Measurements from ENCODE around the gene KRT16.

Gene KRT16

DNA sequence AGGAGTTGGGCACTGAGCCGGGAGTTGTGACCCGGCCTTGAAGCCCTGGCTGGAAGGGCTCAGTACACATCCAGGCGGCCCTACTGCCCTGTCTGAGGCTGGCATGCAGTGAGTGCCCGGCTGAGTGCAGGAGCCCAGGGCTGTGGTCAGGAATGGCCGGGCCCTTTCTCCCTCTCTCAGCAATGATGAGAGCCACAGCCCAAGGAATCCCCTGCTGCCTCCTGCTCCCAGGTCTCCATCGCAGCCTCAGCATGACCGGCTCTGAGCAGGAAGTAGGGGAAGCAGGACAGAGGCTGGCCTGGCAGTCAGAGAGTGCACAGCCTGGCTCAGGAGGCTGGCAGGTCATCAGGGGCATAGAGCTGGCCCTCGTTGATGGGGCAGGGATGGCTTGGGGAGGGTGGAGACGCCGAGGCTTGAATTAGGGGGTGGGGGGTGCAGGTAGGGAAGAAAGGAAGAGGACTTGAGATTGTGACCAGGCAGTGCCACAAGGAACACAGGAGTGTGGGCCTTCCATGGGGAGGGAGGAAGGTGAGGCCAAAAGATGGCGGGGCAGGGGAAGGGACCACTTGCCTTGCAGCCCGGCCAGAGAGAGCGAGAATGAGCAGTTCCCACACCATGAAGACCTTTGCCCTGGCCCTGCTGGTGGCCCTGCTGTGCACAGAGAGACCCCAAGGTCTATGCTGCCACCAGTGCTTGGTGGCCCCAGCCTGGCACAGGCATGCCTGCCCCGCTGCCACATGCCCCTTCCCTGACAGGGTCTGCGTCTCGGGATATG, 43.9 kb upstream of the KRT16 start:
- Mint-ChIP-seq H3K4me1 (peaks cover 30% of the 10 kb centered on the region), H3K36me3 (ENCODE audit: low read depth) (no peaks in the 10 kb centered on the region), H3K9me3 (no peaks in the 10 kb centered on the region), H3K4me3 (no peak overlapping the region), H3K27ac (peak overlapping the region; percentile 85 to 92 (median 89)), H3K27me3 (ENCODE audit: low read depth) (peaks cover 9% of the 10 kb centered on the region)
- TF ChIP-seq CTCF (IDR thresholded peaks at IDR 0.05; ENCODE audit: unreplicated experiment in 3 of 3) = no peak

DNA sequence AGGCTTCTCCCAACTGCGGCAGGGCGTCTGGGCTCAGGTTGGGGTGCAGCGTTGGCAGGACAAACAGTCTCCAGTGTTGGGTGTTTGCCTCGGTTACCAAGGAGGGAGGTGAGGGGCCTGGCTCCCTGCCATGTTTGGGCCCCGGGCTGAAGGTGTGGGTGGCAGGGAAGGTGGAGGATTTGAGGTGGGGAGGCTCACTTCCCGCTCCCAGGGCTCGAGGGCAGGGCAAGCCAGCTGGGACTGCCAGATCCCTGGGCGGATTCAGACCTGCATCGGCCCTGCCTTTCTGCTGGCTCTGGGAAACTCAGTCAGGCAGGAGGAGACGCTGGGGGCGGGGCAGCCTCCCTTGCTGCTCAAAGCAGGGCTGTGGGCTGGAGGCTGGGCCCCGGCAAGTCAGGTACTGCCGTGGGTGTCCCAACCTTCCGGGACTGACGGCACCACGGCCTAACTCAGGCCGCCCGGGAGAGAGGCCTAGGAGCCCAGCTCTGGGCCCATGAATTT, 43.1 kb upstream of the KRT16 start:
- H3K36me3 Mint-ChIP-seq (ENCODE audit: low read depth) = no peaks in the 10 kb centered on the region
- H3K4me1 Mint-ChIP-seq = peaks cover 30% of the 10 kb centered on the region
- H3K27ac Mint-ChIP-seq = peak overlapping the region; percentile 85 to 92 (median 89)
- H3K27me3 Mint-ChIP-seq (ENCODE audit: low read depth) = peaks cover 9% of the 10 kb centered on the region
- no peaks in the 10 kb centered on the region for H3K9me3 Mint-ChIP-seq
- no peak for TF ChIP-seq CTCF (IDR thresholded peaks at IDR 0.05; ENCODE audit: unreplicated experiment in 3 of 3)
- H3K4me3 Mint-ChIP-seq = no peak overlapping the region

GRCh38 chr17:41654678-41655607, 42.4 kb upstream of the KRT16 start:
- H3K27ac Mint-ChIP-seq = peak overlapping the region; percentile 85 to 92 (median 89)
- no peak for TF ChIP-seq CTCF (IDR thresholded peaks at IDR 0.05; ENCODE audit: unreplicated experiment in 3 of 3)
- H3K4me3 Mint-ChIP-seq = peak overlapping the region in 1 of 3 experiments; percentile 25
- peaks cover 28% of the 10 kb centered on the region for H3K4me1 Mint-ChIP-seq
- no peaks in the 10 kb centered on the region for H3K36me3 Mint-ChIP-seq (ENCODE audit: low read depth)
- peaks cover 9% of the 10 kb centered on the region for H3K27me3 Mint-ChIP-seq (ENCODE audit: low read depth)
- no peaks in the 10 kb centered on the region for H3K9me3 Mint-ChIP-seq

- Mint-ChIP-seq H3K9me3 (no peaks in the 10 kb centered on the region), H3K4me3 (no peak overlapping the region), H3K27ac (peak overlapping the region in 2 of 3 experiments; percentile 74 to 89), H3K4me1 (peaks cover 20% of the 10 kb centered on the region), H3K36me3 (ENCODE audit: low read depth) (no peaks in the 10 kb centered on the region), H3K27me3 (ENCODE audit: low read depth) (peaks cover 4% of the 10 kb centered on the region)
- TF ChIP-seq CTCF (IDR thresholded peaks at IDR 0.05; ENCODE audit: unreplicated experiment in 3 of 3) = no peak
Observed at GRCh38 chr17:41653892-41654677, 41.5 kb upstream of the KRT16 start.

GRCh38 chr17:41653421-41653820, 40.9 kb upstream of the KRT16 start:
- no peaks in the 10 kb centered on the region for H3K9me3 Mint-ChIP-seq
- peaks cover 26% of the 10 kb centered on the region for H3K4me1 Mint-ChIP-seq
- H3K27ac Mint-ChIP-seq = peak overlapping the region in 2 of 3 experiments; percentile 52 to 74
- H3K4me3 Mint-ChIP-seq = no peak overlapping the region
- no peak for TF ChIP-seq CTCF (IDR thresholded peaks at IDR 0.05; ENCODE audit: unreplicated experiment in 3 of 3)
- H3K36me3 Mint-ChIP-seq (ENCODE audit: low read depth) = no peaks in the 10 kb centered on the region
- H3K27me3 Mint-ChIP-seq (ENCODE audit: low read depth) = peaks cover 7% of the 10 kb centered on the region
